Myocyte (in vitro differentiated cells): Measurements from ENCODE around the gene LZTR1. TPM values are rescaled to one million over a fixed set of nuclear protein-coding genes. Genes with fewer than 3 reads are reported as not detected.
"Not testable (repeated sequence)": the region's sequence is repeated elsewhere in the genome, so short reads cannot be mapped to it uniquely, and the experiment has no call there.

Experiments used
- DNase-seq: peaks from one replicate; pipeline ENCODE4 v3.0.0-alpha.2; 2012; ENCODE audit warnings: low read depth
- polyA plus RNA-seq: library from polyadenylated mRNA; unstranded; fragments of >200 nt; gene quantifications from one replicate; pipeline ENCODE4 v1.2.1, GENCODE V29; 2012; ENCODE audit warnings: missing spikeins
- total RNA-seq: library from RNA; depleted of rRNA; stranded (reverse); fragments of >200 nt; gene quantifications from 2 replicates; pipeline ENCODE4 v1.2.3, GENCODE V29; 2014

The LZTR1 gene
- 51.8 and 54.3 TPM in 2 replicates for total RNA-seq
- polyA plus RNA-seq = 57.2 TPM

- DNase-seq = peak; percentile 88
Observed at GRCh38 chr22:20981787-20982562, at the start of gene LZTR1. LZTR1 (plus strand) TSS chr22:20982297; CDS start chr22:20982372, 75 bp downstream.

GRCh38 chr22:20933910-20934309 is 48.2 kb upstream of the LZTR1 start:
- DNase-seq = no peak

- not testable (repeated sequence) for DNase-seq
Observed at GRCh38 chr22:20935049-20935448, 47.0 kb upstream of the LZTR1 start.

DNA sequence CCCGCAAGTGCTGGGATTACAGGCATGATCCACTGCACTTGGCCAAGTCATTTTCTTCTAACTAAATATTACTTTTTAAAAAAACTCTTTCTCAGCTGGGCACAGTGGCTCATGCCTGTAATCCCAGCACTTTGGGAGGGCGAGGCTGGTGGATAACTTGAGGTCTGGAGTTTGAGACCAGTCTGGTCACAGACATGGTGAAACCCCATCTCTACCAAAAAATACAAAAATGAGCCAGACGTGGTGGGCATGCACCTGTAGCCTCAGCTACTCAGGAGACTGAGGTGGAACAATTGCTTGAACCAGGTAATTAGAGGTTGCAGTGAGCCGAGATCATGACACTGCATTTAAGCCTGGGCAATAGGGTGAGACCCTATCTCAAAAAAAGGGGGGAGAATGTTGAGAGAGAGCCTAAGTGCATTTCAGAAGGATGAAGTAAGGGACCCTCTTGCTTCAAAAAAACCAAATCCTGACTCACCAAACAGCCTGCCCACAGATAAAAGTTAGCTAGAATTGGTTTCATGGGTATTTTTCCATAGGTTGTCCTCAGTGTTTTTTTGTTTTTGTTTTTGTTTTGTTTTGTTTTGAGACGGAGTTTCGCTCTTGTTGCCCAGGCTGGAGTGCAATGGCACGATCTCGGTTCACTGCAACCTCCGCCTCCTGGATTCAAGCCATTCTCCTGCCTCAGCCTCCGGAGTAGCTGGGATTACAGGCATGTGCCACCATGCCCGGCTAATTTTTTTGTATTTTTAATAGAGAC is 46.1 kb upstream of the LZTR1 start:
- DNase-seq = not testable (repeated sequence)

GRCh38 chr22:20937031-20937793 is 44.9 kb upstream of the LZTR1 start:
- DNase-seq = no peak

GRCh38 chr22:20937794-20938671 is 44.1 kb upstream of the LZTR1 start:
- no peak for DNase-seq

GRCh38 chr22:20939457-20940185 is 42.5 kb upstream of the LZTR1 start:
- not testable (repeated sequence) for DNase-seq

GRCh38 chr22:20940186-20940651 is 41.9 kb upstream of the LZTR1 start:
- DNase-seq = peak; percentile 18

GRCh38 chr22:20940904-20941385 is 41.2 kb upstream of the LZTR1 start:
- no peak for DNase-seq

DNA sequence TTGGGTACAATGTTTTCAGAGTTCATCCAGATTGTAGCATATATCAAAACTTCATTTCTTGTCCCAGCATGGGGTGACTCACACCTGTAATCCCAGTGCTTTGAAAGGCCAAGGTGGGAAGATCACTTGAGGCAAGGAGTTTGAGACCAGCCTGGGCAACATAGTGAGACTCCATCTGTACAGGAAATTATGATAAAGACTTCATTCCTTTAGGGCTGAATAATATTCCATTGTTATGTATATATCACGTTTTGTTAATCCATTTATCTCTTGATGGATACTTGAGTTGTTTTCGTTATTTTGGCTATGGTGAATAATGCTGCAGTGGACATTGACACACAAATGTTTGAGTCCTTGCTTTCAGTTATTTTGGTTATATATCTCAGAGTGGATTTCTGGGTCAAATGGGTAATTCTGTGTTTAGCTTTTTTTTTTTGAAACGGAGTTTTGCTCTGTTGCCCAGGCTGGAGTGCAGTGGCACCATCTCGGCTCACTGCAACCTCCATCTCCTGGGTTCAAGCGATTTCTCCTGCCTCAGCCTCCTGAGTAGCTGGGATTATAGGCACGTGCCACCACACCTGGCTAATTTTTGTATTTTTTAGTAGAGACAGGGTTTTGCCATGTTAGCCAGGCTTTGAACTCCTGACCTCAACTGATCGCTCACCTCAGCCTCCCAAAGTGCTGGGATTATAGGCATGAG is 39.7 kb upstream of the LZTR1 start:
- DNase-seq = not testable (repeated sequence)

- DNase-seq = no peak
Observed at GRCh38 chr22:20943104-20943933, 38.8 kb upstream of the LZTR1 start.

- DNase-seq = no peak
Observed at GRCh38 chr22:20944042-20944441, 38.1 kb upstream of the LZTR1 start.

- DNase-seq = no peak
Observed at GRCh38 chr22:20945578-20945934, 36.5 kb upstream of the LZTR1 start.

GRCh38 chr22:20946080-20946986 is 35.8 kb upstream of the LZTR1 start:
- DNase-seq = no peak

- no peak for DNase-seq
Observed at GRCh38 chr22:20946991-20947390, 35.1 kb upstream of the LZTR1 start.

DNA sequence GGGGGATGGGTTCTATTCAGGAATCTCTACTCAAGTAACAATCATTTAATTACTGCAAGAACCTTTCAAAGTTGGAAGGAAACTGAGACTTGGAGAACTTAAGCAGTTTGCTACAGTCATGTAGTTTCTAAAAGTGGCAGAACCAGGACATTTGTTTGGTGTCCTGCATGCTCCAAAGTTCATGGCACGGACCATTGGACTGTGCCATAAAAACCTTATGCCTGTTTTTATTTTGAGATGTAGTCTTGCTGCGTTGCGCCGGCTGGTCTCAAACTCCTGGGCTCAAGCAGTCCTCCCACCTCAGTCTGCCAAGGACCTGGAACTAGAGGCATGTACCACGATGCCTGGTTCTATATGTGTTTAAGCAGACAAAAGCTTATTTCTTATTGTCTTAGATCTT is 33.6 kb upstream of the LZTR1 start:
- no peak for DNase-seq

- DNase-seq = no peak
Observed at GRCh38 chr22:20948989-20949388, 33.1 kb upstream of the LZTR1 start.
